GM11168 (cell line): ENCODE measurements around the gene TAS2R16.
"Not testable (repeated sequence)": the region's sequence is repeated elsewhere in the genome, so short reads cannot be mapped to it uniquely, and the experiment has no call there.

Experiments
- in situ Hi-C: fragments of 300-500 bp; cut with MboI; formaldehyde crosslinking; loops from one replicate; pipeline ENCODE4 v1.12.0; 2022; ENCODE audit warnings: low sequenced_read_pairs; ENCODE audit not compliant: unreplicated experiment

The TAS2R16 gene

DNA sequence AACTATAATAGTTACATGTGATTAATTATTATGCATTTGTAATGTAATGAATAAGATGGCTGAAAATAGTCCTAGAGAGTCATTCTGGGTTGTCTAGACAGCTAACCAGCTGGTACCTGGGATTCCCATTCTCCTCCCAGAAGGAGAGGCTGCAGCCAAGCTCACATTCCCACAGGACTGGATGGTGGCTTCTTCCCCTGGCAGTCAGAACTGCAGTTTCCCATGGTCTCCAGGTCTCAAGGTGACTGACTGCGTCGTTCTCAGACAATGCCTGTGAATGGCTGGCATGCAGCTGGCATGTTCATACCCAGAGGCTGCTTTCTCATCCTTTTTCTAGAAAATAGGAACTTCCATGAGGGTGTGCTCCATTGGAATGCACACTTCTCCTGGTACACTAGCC lies 21.3 kb downstream of the TAS2R16 start:
- in situ Hi-C loops, result no loop called here

- in situ Hi-C loops, result no loop called here
Measured at GRCh38 chr7:122972056-122972455, 23.4 kb downstream of the TAS2R16 start.

GRCh38 chr7:122970740-122971725 lies 24.5 kb downstream of the TAS2R16 start:
- in situ Hi-C loops, result no loop called here

DNA sequence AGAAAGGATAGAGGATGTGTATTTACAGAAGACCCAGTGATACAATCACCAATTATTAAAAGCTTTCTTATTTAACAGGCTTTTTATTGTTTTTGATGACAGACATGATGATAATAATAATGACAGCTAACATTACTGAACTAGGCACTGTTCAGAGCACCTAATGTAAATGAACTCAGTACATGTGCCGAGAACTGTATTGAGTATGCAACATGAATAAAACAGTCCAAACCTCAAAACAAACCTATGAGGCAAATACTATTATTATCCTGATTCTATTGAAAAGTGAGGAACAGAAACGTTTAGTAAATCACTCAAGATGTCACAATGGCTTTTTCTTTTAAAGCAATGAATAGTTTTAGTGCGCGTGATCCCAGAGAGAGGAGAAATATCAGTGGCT lies 27.1 kb downstream of the TAS2R16 start:
- in situ Hi-C loops, result no loop called here

DNA sequence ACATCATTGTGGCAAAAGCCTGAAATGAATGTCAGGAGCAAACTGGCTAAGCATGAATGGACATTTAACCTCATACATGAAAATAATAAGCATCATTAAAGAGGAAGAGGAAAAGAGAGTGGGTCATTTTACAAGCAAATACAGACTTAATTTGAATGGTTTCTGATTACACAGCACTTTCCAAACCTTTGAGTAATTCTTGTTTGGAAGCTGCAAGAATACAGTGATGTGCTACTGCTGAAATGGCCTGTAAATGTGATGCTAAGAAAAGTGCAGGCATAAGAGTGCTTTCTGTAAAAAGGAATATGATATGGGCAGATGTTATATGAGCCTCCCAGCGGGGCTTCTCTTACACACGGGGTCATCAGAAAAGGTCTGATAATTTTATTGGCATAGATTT lies 30.2 kb downstream of the TAS2R16 start:
- in situ Hi-C loops, result no loop called here

DNA sequence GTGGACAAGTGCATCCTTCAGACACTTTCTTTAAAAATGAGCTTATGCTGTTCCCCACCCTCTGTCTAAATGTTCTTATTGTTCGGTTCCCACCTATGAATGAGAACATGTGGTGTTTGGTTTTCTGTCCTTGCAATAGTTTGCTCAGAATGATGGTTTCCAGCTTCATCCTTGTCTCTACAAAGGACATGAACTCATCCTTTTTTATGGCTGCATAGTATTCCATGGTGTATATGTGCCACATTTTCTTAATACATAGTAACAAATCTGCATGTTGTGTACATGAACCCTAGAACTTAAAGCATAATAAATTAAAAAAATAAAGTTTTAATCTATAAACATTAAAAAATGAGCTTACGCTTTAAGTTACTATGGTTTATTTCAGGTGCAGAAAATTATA lies 41.8 kb downstream of the TAS2R16 start:
- in situ Hi-C loops, result not testable (repeated sequence)

GRCh38 chr7:122951006-122951405 lies 44.5 kb downstream of the TAS2R16 start:
- in situ Hi-C loops, result no loop called here

DNA sequence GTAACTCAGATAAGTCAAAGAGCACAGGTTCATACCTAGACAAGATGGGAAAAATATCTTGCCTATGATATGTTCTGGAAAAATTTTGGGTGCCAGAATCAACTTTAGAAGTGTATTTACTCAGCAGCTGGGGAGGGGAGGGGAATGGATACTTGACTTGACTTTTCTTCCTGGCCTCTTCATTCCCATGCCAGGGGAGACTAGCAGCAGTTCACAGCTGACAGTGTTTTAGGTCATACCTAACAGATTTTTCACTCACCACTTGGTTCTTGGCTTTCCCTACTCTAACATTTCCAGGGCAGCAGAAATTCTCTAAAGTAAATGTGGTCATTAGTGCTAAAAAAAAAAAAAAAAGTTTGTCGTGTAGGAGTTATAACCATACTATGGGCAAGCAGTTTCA lies 46.3 kb downstream of the TAS2R16 start:
- in situ Hi-C loops, result no loop called here
